Transverse colon (tissue), 3 donors: Measurements from ENCODE around the gene FBXO36.

Experiments used
- POLR2A ChIP-seq: fragments of 450-650 bp; IDR thresholded peaks from one replicate; pipeline ENCODE4 v1.6.1; 2016; ENCODE audit warnings: antibody characterized with exemption, mild to moderate bottlenecking, moderate library complexity
- TF ChIP-seq, protein P1 (sequence below), 5 experiments: fragments of 200-600 bp in 3 of 5; fragments of 450-650 bp in 2 of 5; sonication (generic) in 3 of 5; IDR thresholded peaks; 1 replicate in 2 of 5; 2 replicates in 3 of 5; pipeline ENCODE4 v1.5.1; 2016 to 2017; ENCODE audit warnings: antibody characterized with exemption in 5 of 5, inconsistent platforms in 3 of 5, mild to moderate bottlenecking in 2 of 5, moderate library complexity in 1 of 5

DNA sequence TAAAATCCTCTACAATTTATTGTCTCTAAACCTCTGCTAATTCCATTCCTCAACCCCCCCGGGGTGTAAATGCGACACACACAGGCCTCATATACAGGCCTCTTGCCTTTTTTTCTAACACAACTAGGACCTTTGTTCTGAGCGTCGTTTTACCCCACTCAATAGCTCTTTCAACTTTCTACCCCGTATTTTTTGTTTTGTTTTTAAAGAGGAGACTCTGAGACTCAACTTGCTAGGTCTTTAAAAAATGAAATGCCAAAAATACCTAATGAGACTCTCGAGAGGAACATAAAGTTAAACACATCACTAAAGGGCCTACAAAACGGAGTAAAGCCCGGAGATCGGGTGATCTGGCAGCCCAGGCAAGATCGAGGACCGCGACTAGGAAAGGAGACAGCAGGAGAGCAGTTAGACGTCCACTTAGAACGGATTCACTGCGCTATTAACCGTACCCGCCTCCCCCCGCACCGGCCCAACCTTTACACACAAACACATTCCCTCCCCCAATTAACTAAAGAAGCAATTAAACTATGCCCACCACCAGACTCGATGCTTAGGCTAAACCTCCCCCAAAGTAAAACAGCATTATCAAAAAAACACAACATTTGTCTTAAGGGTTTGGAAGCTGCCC lies 2.2 kb upstream of the FBXO36 start:
- TF ChIP-seq, protein P1, sequence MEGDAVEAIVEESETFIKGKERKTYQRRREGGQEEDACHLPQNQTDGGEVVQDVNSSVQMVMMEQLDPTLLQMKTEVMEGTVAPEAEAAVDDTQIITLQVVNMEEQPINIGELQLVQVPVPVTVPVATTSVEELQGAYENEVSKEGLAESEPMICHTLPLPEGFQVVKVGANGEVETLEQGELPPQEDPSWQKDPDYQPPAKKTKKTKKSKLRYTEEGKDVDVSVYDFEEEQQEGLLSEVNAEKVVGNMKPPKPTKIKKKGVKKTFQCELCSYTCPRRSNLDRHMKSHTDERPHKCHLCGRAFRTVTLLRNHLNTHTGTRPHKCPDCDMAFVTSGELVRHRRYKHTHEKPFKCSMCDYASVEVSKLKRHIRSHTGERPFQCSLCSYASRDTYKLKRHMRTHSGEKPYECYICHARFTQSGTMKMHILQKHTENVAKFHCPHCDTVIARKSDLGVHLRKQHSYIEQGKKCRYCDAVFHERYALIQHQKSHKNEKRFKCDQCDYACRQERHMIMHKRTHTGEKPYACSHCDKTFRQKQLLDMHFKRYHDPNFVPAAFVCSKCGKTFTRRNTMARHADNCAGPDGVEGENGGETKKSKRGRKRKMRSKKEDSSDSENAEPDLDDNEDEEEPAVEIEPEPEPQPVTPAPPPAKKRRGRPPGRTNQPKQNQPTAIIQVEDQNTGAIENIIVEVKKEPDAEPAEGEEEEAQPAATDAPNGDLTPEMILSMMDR (IDR thresholded peaks at IDR 0.05) = no peak
- TF ChIP-seq POLR2A = no peak
